Measurements from ENCODE around the gene CHRNA4. TPM values are rescaled to one million over a fixed set of nuclear protein-coding genes. Genes with fewer than 3 reads are reported as not detected.

The CHRNA4 gene
- polyA plus RNA-seq, 1 donor (not counting 4 experiments of a cell fraction or from before 2014, with no cell fraction given), result not detected

DNA sequence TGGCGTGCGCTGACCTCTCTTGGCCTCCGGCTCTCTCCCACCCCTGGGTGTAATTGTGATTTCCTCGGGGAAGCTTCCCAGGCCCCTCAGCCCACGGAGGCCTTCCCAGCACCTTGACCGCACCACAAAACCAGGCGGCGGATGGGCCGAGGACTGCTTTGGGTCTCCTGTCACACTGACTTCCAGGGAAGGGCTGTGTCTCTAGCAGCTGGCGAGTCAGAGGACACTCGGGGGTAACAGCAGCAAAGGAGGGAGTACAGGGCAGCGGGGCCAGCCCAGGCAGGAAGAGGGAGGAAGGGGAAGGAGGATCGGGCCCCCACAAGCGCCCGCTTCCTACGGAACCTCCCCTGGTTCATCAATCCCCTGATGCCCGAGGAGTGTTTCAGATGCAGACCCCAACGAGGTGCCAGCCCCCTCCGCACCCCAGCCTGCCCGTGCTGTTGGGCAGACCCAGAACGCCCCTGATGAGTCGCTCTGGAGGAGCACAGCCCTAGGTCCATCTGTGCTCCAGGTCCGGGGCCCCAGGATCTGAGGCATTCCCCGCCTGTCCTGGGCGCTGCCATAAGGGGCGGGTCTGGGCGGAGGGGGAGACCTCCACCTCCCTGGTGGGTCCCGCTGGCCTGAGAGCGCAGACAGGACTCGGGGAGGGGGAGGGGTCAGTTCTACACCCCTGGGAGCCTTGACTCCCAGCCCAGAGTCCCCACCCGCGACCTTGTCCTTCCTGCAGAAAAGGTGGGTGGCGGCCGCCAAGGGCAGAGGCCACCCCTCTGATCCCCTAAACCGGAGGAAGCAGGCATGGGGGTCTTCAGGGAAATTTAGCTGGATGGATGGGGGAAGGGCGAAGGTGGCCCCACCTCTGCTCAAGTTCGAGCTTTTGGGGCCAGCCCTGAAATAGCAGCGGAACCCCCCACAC is 956 bp downstream of the CHRNA4 start:
- no peak overlapping the region for H2AFZ ChIP-seq (ENCODE audit: control insufficient read depth, low read length)
- peaks cover 41% of the 10 kb centered on the region for H3K27me3 ChIP-seq (ENCODE audit: control insufficient read depth, extremely low read depth, insufficient read depth, low read length)
- H3K79me2 ChIP-seq (ENCODE audit: control insufficient read depth, insufficient read depth, low read length), result no peaks in the 10 kb centered on the region
- no peak overlapping the region for H3K9ac ChIP-seq (ENCODE audit: control insufficient read depth, extremely low read depth, insufficient read depth, low read length)
- no peaks in the 10 kb centered on the region for H3K4me1 ChIP-seq (ENCODE audit: control insufficient read depth, extremely low read depth, insufficient read depth, low read length)
- DNase-seq (ENCODE audit: low read depth, low spot score) (no peak), FAIRE-seq (no peak)
- no peaks in the 10 kb centered on the region for H3K9me1 ChIP-seq (ENCODE audit: control insufficient read depth, extremely low read depth, insufficient read depth, low read length)
- H3K4me2 ChIP-seq (ENCODE audit: control insufficient read depth, extremely low read depth, insufficient read depth, low read depth, low read length), result no peak overlapping the region
- H3K36me3 ChIP-seq (ENCODE audit: control insufficient read depth in 2 of 2, extremely low read depth in 1 of 2, insufficient read depth in 2 of 2, low read length in 2 of 2), result no peaks in the 10 kb centered on the region
- peak; percentile 67 for TF ChIP-seq EZH2 (IDR thresholded peaks at IDR 0.05; ENCODE audit: low read length)
- TF ChIP-seq, protein P1, sequence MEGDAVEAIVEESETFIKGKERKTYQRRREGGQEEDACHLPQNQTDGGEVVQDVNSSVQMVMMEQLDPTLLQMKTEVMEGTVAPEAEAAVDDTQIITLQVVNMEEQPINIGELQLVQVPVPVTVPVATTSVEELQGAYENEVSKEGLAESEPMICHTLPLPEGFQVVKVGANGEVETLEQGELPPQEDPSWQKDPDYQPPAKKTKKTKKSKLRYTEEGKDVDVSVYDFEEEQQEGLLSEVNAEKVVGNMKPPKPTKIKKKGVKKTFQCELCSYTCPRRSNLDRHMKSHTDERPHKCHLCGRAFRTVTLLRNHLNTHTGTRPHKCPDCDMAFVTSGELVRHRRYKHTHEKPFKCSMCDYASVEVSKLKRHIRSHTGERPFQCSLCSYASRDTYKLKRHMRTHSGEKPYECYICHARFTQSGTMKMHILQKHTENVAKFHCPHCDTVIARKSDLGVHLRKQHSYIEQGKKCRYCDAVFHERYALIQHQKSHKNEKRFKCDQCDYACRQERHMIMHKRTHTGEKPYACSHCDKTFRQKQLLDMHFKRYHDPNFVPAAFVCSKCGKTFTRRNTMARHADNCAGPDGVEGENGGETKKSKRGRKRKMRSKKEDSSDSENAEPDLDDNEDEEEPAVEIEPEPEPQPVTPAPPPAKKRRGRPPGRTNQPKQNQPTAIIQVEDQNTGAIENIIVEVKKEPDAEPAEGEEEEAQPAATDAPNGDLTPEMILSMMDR (optimal IDR thresholded peaks at IDR 0.05 in 1 of 3, IDR thresholded peaks at IDR 0.05 in 1 of 3, conservative IDR thresholded peaks at IDR 0.05 in 1 of 3; ENCODE audit: extremely low read depth in 1 of 3, insufficient read depth in 2 of 3, low read length in 3 of 3), result no peak
- H4K20me1 ChIP-seq (ENCODE audit: control insufficient read depth, extremely low read depth, insufficient read depth, low read length), result no peaks in the 10 kb centered on the region
- no peak overlapping the region for H3K27ac ChIP-seq (ENCODE audit: control insufficient read depth, insufficient read depth, low read length)
- dilution Hi-C loops (cut with MboI; ENCODE audit: extremely low pct_ligation_motif_present, low sequenced_read_pairs), result no loop called here
- H3K4me3 ChIP-seq (ENCODE audit: control insufficient read depth in 2 of 3, extremely low read depth in 1 of 3, insufficient read depth in 2 of 3, low read depth in 1 of 3, low read length in 3 of 3), result no peak overlapping the region
- H3K9me3 ChIP-seq (ENCODE audit: control insufficient read depth, low read depth, low read length), result no peaks in the 10 kb centered on the region

DNA sequence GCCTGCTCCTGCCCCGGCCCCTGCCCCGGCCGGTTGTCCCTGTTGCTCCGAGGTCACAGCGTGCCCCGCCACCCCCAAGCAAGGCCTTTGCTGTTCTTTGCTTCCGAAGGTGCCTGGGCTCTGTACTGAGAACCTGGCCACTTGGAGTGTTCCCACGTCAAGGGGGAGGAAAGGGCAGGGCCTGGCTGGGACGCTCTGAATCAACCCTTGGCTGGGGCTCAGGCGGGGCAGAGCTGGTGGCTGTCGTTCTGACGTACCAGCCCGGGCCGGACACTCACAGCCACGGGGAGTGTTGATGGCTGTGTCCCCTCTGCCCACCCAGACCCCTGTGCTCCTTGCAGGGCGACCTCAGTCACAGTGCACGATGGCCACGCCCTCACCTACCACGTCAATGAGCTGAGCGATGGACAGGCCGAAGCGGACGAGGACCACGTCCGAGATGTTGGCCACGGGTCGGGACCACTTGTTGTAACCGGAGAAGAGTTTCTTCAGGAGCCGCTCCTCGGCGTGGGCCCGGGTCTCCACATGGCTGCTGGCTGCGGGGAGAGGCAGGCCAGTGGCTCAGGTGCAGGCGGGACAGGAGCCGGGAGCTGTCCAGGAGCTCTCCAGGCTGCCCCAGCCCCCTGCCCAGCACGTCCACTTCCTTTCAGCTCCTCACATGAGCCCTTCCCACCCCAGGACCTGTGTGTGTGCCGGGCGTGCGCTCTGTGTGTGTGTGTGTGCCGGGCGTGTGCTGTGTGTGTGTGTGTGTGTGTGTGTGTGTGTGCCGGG is 1.8 kb downstream of the CHRNA4 start:
- Histone ChIP-seq H3K4me3 (ENCODE audit: control insufficient read depth in 2 of 3, extremely low read depth in 1 of 3, insufficient read depth in 2 of 3, low read depth in 1 of 3, low read length in 3 of 3) (no peak overlapping the region), H3K27me3 (ENCODE audit: control insufficient read depth, extremely low read depth, insufficient read depth, low read length) (peaks cover 41% of the 10 kb centered on the region), H3K4me2 (ENCODE audit: control insufficient read depth, extremely low read depth, insufficient read depth, low read depth, low read length) (no peak overlapping the region), H2AFZ (ENCODE audit: control insufficient read depth, low read length) (no peak overlapping the region), H3K9me1 (ENCODE audit: control insufficient read depth, extremely low read depth, insufficient read depth, low read length) (no peaks in the 10 kb centered on the region), H3K9me3 (ENCODE audit: control insufficient read depth, low read depth, low read length) (no peaks in the 10 kb centered on the region), H3K27ac (ENCODE audit: control insufficient read depth, insufficient read depth, low read length) (no peak overlapping the region), H3K9ac (ENCODE audit: control insufficient read depth, extremely low read depth, insufficient read depth, low read length) (no peak overlapping the region), H3K36me3 (ENCODE audit: control insufficient read depth in 2 of 2, extremely low read depth in 1 of 2, insufficient read depth in 2 of 2, low read length in 2 of 2) (no peaks in the 10 kb centered on the region), H3K79me2 (ENCODE audit: control insufficient read depth, insufficient read depth, low read length) (no peaks in the 10 kb centered on the region), H3K4me1 (ENCODE audit: control insufficient read depth, extremely low read depth, insufficient read depth, low read length) (no peaks in the 10 kb centered on the region), H4K20me1 (ENCODE audit: control insufficient read depth, extremely low read depth, insufficient read depth, low read length) (no peaks in the 10 kb centered on the region)
- DNase-seq (ENCODE audit: low read depth, low spot score) (no peak), FAIRE-seq (no peak)
- TF ChIP-seq EZH2 (IDR thresholded peaks at IDR 0.05; ENCODE audit: low read length), result no peak
- TF ChIP-seq, protein P1 (optimal IDR thresholded peaks at IDR 0.05 in 1 of 3, IDR thresholded peaks at IDR 0.05 in 1 of 3, conservative IDR thresholded peaks at IDR 0.05 in 1 of 3; ENCODE audit: extremely low read depth in 1 of 3, insufficient read depth in 2 of 3, low read length in 3 of 3), result no peak
- dilution Hi-C loops (cut with MboI; ENCODE audit: extremely low pct_ligation_motif_present, low sequenced_read_pairs), result no loop called here
